Measurements from ENCODE around the gene CCL18.
"Not testable (repeated sequence)": the region's sequence is repeated elsewhere in the genome, so short reads cannot be mapped to it uniquely, and the experiment has no call there.

DNA sequence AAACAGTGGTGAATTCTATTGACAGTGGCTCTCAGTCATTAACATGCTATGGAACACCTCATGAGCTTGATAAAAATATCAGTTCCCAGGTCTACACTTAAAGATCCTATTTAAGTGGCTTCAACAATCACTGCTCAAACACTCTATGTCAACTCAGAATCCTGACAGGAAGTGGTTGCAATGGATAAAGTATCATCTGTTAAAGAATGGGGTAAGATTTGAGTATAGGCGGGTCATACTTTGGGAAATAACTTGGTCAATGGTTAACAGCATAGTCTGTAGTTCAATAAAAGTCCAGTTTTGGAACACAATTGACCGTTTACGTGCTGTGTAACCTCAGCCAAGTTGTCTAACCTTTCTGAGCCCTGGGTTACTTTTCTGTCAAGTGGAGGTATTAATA is 23.4 kb downstream of the CCL18 start:
- TF ChIP-seq, protein P1, sequence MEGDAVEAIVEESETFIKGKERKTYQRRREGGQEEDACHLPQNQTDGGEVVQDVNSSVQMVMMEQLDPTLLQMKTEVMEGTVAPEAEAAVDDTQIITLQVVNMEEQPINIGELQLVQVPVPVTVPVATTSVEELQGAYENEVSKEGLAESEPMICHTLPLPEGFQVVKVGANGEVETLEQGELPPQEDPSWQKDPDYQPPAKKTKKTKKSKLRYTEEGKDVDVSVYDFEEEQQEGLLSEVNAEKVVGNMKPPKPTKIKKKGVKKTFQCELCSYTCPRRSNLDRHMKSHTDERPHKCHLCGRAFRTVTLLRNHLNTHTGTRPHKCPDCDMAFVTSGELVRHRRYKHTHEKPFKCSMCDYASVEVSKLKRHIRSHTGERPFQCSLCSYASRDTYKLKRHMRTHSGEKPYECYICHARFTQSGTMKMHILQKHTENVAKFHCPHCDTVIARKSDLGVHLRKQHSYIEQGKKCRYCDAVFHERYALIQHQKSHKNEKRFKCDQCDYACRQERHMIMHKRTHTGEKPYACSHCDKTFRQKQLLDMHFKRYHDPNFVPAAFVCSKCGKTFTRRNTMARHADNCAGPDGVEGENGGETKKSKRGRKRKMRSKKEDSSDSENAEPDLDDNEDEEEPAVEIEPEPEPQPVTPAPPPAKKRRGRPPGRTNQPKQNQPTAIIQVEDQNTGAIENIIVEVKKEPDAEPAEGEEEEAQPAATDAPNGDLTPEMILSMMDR (conservative IDR thresholded peaks at IDR 0.05; ENCODE audit: low read length) = not testable (repeated sequence)
- TF ChIP-seq EZH2phosphoT487 (IDR thresholded peaks at IDR 0.05; ENCODE audit: borderline replicate concordance, low read depth, low read length) = not testable (repeated sequence)
